Stimulated activated CD8-positive, alpha-beta memory T cell treated with anti-CD3 and anti-CD28 coated beads, Interleukin-7, amount 100 ng/mL, for 48 hours (primary cell): ENCODE data around the gene UBXN10.
"Not testable (repeated sequence)": the region's sequence is repeated elsewhere in the genome, so short reads cannot be mapped to it uniquely, and the experiment has no call there.

ENCODE experiments used
- DNase-seq, 2 donors: peaks; one replicate each; pipeline ENCODE4 v3.0.0-alpha.2; 2020; ENCODE audit warnings: low read depth in 1 of 2; ENCODE audit errors: extremely low read depth in 1 of 2

UBXN10 gene

GRCh38 chr1:20199403-20199802 is 13.5 kb downstream of the UBXN10 start:
- no peak for DNase-seq

DNA sequence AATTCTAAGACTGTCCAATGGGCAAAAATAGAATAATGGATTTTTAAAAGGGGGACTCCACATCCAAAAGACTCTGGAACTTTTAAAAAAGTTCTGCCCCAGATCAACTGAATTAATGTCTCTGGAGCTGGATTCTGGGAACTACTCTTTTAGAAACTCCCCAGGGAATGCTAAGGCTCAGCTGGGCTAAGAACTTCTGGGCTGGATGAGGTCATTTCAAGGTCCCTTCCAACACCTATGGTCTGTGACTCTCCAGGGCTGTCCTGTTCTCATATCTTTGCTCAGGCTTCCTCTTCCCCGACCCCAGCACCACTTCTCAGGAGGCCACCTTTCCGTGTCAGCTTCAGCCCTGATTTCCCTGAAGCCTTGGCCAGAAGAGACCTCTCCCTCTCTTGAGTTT is 13.9 kb downstream of the UBXN10 start:
- no peak for DNase-seq

GRCh38 chr1:20200966-20201365 is 15.1 kb downstream of the UBXN10 start:
- no peak for DNase-seq

GRCh38 chr1:20202166-20202565 is 16.3 kb downstream of the UBXN10 start:
- no peak for DNase-seq

GRCh38 chr1:20207546-20207945 is 21.6 kb downstream of the UBXN10 start:
- no peak for DNase-seq

- DNase-seq = no peak
Measured at GRCh38 chr1:20209471-20209870, 23.6 kb downstream of the UBXN10 start.

DNA sequence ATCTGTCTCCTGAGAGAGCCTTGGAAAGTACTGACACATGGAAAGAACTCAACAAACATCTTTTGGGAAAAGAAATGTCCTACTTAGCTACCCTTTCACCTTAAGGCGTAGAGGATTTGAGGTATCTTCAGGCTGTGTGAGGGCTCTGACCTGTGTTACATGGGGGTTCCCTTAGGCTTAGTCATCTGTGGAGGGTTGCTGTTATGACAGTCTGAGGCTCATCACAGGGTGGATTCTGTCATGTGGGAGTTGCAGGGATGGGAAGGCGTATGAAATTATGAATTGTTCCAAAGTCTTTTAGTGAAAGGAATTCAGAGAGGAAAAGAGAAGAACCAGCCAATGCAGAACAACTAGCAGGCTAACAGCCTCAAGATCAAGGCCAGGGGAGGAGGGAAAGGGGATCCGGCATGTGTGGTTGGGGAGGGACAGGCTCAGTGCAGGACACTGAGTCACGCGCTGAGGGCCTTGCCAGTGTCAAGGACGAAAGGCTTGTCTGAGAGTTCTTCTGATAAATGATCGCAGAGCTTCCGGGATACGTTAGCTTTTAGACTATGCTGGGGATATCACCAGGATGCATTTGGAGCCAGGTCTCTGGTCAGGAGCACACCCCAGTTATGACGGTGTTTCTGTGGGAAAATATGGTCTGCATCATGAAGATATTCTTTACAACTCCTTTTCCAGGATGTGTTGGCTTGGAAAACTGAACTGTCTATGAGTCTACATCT is 25.0 kb downstream of the UBXN10 start:
- DNase-seq = no peak

DNA sequence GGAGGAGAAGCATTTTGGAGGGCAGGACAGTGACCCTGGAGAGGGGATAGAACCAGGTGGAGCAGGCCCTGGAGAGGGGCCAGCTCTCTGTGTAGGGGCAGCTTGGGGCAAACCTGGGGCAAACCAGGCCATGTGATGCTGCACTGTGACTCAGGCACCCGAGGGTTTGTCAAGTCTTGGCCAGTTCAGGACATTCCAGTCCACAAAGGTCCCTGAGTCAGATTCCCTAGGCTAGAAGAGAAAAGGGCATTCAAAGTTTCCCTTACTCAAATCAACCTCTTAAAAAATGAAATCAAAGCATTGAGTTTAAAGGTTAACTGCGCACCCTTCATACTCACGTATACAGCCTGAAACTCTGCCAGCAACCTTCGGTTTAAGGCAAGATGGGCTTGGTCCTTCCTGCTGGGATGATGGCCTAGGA is 25.6 kb downstream of the UBXN10 start:
- no peak for DNase-seq

GRCh38 chr1:20212085-20212684 is 26.3 kb downstream of the UBXN10 start:
- DNase-seq = no peak

DNA sequence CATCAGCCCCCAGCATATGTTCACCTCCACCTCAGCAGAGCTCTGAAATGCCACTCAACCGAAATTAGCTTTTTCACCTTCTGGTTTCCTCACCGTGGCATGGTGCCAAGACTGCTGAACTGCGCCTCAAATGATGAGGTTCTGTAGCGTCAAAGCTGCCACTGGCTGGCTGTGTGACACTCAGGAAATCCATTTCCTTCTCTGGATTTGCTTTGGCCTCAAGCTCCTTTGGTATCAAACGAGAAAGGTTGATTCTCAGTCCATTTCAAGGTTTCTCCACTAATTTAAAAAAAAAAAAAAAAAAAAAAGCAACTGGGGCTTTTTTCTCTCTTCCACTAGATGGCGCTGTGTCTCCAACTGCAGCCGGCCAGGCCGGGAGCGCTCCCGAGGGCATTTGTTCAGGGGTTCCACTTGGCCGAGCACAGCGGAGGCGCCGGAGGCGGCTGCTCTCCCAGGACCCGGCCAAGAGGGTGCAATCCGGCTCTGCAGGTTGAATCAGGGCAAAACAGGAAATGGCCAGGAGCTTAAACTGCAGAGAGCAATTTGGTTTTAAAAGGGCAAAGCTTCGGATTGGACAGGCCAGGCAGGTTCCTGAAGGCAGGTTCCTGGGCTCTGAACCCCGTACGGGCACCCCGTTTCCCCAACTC is 26.9 kb downstream of the UBXN10 start:
- DNase-seq = peak; percentile 9 to 21

DNA sequence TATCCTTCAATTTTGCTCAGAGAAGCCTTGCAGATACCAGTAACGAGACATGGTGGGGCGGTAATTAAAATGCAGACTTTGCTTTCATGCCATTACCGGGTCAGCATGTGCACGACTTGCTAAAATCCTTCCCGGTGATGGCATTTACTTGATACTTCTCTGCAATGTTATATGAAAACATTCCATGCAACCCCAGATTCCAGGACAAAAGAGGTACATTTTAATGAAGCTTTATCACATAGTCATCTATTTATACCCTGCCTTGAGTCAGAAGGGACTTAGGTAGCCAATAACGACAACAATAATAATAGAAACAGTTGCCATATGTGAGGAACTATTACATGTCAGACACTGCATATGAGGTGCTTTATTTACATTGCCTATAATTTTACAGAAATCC is 29.8 kb downstream of the UBXN10 start:
- no peak for DNase-seq

GRCh38 chr1:20216574-20216973 is 30.7 kb downstream of the UBXN10 start:
- DNase-seq = no peak

- not testable (repeated sequence) for DNase-seq
Measured at GRCh38 chr1:20219053-20219452, 33.2 kb downstream of the UBXN10 start.

DNA sequence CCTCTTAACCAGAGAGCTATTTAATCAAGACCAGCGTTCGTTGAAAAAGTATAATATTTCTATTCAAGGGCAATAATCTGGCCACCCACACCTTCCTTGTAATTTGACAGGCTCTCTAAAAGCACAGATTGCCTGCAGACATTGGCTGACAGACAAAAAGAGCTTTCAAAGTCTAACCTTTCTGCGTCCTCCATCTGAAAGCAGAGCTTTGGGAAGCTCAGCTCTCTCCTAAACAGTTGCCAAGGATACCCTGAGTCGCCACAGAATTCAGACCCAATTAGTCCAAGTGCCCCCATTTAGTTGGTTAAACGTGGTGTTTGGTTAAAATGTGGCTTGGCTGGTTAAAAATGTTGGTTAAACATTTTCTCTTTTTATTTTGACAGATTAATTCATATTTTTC is 34.1 kb downstream of the UBXN10 start:
- no peak for DNase-seq

DNA sequence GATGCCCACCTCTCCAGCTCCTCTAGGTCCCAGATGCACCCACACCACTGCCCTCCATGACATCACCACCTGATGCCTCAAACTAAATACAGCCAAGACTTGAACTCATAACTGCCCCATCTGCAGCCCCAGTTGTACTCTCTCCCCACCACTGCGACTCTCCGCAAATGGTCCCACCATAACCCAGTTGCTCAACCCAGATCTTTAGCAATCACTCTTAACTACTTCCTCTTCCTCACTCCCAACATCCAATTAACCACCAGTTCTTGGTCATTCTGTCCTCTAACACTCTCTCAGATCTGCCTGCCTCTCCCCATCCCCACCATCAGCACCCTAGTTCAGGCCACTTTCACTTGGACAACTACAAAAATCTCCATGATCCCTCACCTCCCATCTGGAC is 37.2 kb downstream of the UBXN10 start:
- DNase-seq = no peak

GRCh38 chr1:20223551-20224419 is 37.9 kb downstream of the UBXN10 start:
- no peak for DNase-seq

GRCh38 chr1:20224546-20224945 is 38.6 kb downstream of the UBXN10 start:
- DNase-seq = no peak

DNA sequence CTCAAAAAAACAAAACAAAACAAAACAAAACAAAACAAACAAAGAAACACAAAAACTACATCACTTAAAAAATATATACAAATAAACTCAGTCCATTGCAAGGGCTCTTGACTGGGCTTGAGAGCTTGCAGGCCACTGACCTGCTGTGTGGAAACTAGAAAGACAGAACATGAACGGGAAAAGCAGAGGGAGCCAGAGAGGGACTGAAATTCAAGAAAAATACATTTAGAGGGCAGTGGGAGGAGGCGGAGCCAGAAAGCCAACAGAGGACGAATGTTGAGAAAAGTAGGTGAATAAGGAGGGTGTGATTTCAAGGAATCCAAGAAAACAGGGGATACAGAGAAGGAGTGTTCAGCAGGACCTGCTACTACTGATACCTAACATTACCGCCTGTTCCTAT is 41.8 kb downstream of the UBXN10 start:
- no peak for DNase-seq

- no peak for DNase-seq
Measured at GRCh38 chr1:20228314-20228825, 42.5 kb downstream of the UBXN10 start.

DNA sequence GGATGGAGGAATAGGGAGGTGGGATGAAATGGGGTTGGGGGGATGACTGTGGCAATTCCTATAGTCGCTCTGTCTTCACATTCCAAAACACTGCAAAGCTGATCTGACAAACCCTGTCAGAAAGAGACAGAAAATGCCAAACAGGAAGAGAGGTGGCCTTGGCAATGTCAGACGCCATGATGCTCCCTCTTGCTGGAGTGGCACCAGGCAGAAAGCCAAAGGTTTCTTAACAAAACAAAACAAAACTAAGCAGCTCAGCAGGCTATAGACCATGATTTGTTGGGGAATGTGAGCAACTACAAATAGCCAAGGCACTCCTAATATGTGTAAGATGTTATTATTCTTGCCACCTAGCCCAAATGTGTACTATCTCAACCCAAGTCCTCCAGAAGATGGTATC is 43.3 kb downstream of the UBXN10 start:
- DNase-seq = no peak

DNA sequence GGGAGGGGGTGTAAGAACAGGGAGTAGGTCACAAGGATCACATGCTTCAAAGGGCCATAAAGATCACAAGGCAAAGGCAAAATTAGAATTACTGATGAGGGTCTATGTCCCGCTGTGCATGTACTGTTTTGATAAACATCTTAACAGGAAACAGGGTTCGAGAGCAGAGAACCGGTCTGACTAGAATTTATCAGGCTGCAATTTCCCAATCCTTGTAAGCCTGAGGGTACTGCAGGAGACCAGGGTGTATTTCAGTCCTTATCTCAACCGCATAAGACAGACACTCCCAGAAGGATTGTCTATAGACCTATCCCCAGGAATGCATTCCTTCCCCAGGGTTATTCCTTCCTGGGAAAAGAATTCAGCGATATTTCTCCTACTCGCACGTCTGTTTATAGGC is 46.7 kb downstream of the UBXN10 start:
- DNase-seq = not testable (repeated sequence)
